RWPE1 (cell line): ENCODE data around the gene HBP1.

Experiments
- CTCF ChIA-PET: fragments of 350-600 bp; sonication (Branson Sonifier 250); formaldehyde crosslinking; extraction: SDS; loops from one replicate; lab custom pipeline; 2021; lab: Yijun Ruan, JAX
- POLR2A ChIA-PET: fragments of 400-600 bp; formaldehyde crosslinking; extraction: SDS; loops from one replicate; lab custom pipeline; 2020; ENCODE audit warnings: antibody characterized with exemption; ENCODE audit not compliant: low non-redundant PET; lab: Yijun Ruan, JAX
- DNase-seq: peaks from one replicate; pipeline ENCODE4 v3.0.0; 2012; ENCODE audit warnings: low spot score
- H3K27ac ChIP-seq: fragments of 450-650 bp; 2 replicates; pipeline ENCODE4 v1.5.1; 2017
- TF ChIP-seq, protein P1 (sequence below): fragments of 450-650 bp; conservative IDR thresholded peaks from 2 replicates; pipeline ENCODE4 v1.5.1; 2017; ENCODE audit warnings: low read depth, mild to moderate bottlenecking

The HBP1 gene

DNA sequence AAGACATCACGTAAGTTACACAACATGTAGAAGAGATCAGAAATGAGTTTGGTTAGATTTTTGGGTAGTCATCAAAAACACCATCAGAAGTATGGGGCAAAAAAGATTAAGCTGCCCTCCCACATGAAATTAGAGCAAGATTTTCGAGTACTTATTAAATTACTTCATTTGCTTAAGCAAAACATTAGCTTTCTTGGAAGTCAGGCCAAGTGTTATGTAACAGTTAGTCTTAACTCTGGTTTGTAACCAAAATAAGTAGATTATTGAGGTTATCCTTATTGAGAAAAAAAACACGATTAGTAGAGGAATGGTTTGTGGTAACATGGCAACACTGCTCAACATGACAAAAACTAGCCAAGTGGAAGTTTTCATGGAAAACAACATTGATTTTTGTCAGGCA, 37.9 kb downstream of the HBP1 start:
- DNase-seq = no peak
- CTCF ChIA-PET = no interaction called here

DNA sequence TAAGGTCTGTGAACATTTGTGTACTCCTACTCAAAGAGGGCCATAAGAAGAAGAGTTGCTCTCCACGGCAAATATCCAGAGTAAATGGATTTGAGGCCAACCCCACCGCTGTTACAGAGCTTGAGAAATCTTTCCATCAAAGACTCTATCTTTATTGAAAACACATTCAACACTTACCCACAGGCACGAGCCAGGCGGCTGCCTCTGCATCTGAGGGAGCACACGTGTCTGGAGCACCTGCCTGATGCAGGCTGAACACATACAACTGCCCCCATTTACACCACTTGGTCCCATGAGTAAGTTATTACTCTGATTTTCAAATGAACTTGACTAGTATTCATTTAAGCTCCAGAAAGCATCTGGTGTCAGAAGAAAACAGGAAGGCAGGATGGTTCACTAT, 38.7 kb downstream of the HBP1 start:
- POLR2A ChIA-PET = no interaction called here
- CTCF ChIA-PET = interaction anchor here (0.7 kb wide), 1 partner anchor 35 kb away, joined by 3 read pairs; no protein-coding TSS in a partner anchor
- no peak overlapping the region for H3K27ac ChIP-seq
- TF ChIP-seq, protein P1, sequence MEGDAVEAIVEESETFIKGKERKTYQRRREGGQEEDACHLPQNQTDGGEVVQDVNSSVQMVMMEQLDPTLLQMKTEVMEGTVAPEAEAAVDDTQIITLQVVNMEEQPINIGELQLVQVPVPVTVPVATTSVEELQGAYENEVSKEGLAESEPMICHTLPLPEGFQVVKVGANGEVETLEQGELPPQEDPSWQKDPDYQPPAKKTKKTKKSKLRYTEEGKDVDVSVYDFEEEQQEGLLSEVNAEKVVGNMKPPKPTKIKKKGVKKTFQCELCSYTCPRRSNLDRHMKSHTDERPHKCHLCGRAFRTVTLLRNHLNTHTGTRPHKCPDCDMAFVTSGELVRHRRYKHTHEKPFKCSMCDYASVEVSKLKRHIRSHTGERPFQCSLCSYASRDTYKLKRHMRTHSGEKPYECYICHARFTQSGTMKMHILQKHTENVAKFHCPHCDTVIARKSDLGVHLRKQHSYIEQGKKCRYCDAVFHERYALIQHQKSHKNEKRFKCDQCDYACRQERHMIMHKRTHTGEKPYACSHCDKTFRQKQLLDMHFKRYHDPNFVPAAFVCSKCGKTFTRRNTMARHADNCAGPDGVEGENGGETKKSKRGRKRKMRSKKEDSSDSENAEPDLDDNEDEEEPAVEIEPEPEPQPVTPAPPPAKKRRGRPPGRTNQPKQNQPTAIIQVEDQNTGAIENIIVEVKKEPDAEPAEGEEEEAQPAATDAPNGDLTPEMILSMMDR = no peak
- no peak for DNase-seq

More for the DNA sequence above, 37.9 kb downstream of the HBP1 start:
- POLR2A ChIA-PET = no interaction called here
- TF ChIP-seq, protein P1 = no peak
- H3K27ac ChIP-seq = no peak overlapping the region

DNA sequence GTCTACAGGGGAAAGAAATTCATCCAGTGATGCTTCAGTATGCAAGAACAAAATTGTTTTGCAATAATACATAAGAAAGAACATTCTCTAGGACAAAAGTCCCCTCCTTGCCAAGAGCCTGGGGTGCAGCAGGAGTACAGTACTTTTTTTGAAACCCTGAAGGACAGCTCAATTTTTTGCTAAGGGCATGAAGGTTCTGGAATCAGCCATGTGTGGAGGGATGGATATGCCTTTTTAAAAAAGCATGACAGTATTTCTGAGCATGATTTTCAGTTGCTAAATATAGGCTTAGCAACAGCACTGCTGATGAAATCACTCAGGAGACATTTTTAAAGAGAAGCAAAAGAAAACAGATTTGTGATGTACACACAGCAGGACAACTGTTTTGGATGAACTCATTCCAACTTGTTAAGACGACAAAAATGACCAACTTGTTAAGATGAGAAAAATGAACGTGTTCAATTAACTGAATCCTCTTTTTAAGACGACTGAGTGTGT, 39.3 kb downstream of the HBP1 start:
- CTCF ChIA-PET = interaction anchor here (0.7 kb wide), 1 partner anchor 34 kb away, joined by 3 read pairs; no protein-coding TSS in a partner anchor
- H3K27ac ChIP-seq = no peak overlapping the region
- DNase-seq = no peak
- TF ChIP-seq, protein P1 = no peak
- POLR2A ChIA-PET = no interaction called here

DNA sequence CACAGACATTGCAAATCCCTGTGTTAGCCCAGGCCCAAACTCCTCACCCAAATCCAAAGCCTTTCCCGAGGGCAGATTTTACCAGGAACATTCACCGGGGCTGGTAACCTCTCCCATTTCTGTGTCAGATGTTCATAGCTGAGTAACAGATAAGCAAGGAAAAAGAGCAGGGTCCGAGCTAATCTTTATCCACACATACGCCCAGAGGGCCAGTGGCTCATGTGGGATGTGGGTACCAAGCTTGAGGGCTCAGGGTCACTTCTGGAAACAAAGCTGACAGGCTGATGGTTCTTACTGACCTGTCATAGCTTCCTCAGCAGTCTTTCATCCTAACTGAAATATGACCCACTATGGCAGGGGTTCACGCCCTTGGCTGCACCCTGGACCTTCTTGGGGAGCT, 39.8 kb downstream of the HBP1 start:
- TF ChIP-seq, protein P1 = no peak
- no peak overlapping the region for H3K27ac ChIP-seq
- ChIA-PET POLR2A (no interaction called here), CTCF (no interaction called here)
- no peak for DNase-seq

DNA sequence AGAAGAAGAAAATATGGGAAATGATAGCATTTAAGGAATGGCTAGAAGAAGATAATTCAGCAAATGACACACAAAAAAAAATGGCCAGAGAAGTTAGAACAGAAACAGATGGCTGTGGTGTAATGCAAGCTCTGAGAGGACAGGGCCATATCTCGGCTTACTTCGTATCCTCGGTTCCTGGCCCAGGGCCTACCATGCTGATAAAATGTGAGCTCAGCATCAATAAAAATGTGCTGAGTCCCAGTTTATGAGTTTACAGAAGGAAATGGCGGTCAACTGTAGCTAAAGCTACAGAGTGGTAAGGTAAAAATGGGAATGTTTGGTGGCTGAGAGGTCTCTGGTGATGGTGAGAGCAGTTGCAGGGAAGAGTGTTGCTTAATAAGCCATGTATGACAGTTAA, 40.8 kb downstream of the HBP1 start:
- ChIA-PET POLR2A (no interaction called here), CTCF (interaction anchor here (0.6 kb wide), 1 partner anchor 92 kb away, joined by 4 read pairs; no protein-coding TSS in a partner anchor)
- TF ChIP-seq, protein P1 = no peak
- H3K27ac ChIP-seq = no peak overlapping the region
- DNase-seq = no peak

DNA sequence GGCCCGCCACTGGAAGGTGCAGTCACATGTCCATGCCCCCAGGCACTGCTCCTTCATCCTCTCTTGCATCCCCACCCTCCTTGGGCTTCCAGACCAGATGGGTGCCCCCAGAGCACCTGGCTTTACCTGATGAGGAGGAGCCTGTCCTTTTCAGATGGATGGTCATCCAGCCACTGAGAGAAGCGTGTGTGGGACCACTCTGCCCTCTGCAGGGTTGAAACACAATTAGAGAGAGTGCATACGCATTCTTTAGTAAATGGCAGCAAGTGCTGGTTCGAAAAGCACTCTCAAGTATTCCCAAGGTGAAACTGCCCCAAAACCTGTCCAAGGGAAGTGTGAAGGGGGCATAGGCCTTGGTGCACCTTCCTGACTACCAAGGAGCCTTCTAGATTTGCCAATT, 41.6 kb downstream of the HBP1 start:
- POLR2A ChIA-PET = no interaction called here
- CTCF ChIA-PET = no interaction called here
- H3K27ac ChIP-seq = no peak overlapping the region
- TF ChIP-seq, protein P1 = no peak
- DNase-seq = no peak
